GM12878 (cell line): ENCODE data around the gene CCNB1. TPM values are rescaled to one million over a fixed set of nuclear protein-coding genes. Genes with fewer than 3 reads are reported as not detected.

Source experiments
- ATF2 ChIP-seq: IDR thresholded peaks from 2 replicates; pipeline ENCODE4 v1.6.1; 2012; ENCODE audit warnings: low read length, inconsistent platforms
- BHLHE40 ChIP-seq, 2 experiments: fragments of 450-650 bp in 1 of 2; IDR thresholded peaks; 2 replicates each; pipeline ENCODE4 v1.6.1; 2011 to 2017; ENCODE audit warnings: low read depth in 2 of 2, borderline replicate concordance in 1 of 2, improper control_type of control experiment in 1 of 2, low read length in 1 of 2, mild to moderate bottlenecking in 1 of 2
- BMI1 ChIP-seq: fragments of 450-650 bp; IDR thresholded peaks from 2 replicates; pipeline ENCODE4 v1.6.1; 2016; ENCODE audit warnings: mild to moderate bottlenecking, moderate library complexity, borderline replicate concordance
- FOS ChIP-seq: IDR thresholded peaks from 3 replicates; pipeline ENCODE4 v1.6.1; 2011; ENCODE audit warnings: borderline replicate concordance; ENCODE audit not compliant: insufficient read length; ENCODE audit errors: extremely low read depth
- GATAD2B ChIP-seq: fragments of 450-650 bp; conservative IDR thresholded peaks from 2 replicates; pipeline ENCODE4 v1.6.1; 2017; ENCODE audit warnings: low read depth, mild to moderate bottlenecking, moderate library complexity
- HCFC1 ChIP-seq: fragments of 150-350 bp; IDR thresholded peaks from 2 replicates; pipeline ENCODE4 v1.6.1; 2014; ENCODE audit warnings: low read length
- HDAC2 ChIP-seq: fragments of 200-600 bp; sonication (generic); IDR thresholded peaks from 2 replicates; pipeline ENCODE4 v1.6.1; 2017
- HDAC6 ChIP-seq: fragments of 200-600 bp; sonication (generic); IDR thresholded peaks from one replicate; pipeline ENCODE4 v1.8.0; 2017; ENCODE audit warnings: antibody characterized with exemption; ENCODE audit not compliant: unreplicated experiment
- IKZF1 ChIP-seq: fragments of 450-650 bp; conservative IDR thresholded peaks from 2 replicates; pipeline ENCODE4 v1.6.1; 2017; ENCODE audit warnings: antibody characterized with exemption, mild to moderate bottlenecking
- IRF4 ChIP-seq: IDR thresholded peaks from 2 replicates; pipeline ENCODE4 v1.6.1; 2011; ENCODE audit warnings: low read depth, low read length
- MYB ChIP-seq: fragments of 150-350 bp; IDR thresholded peaks from 2 replicates; pipeline ENCODE4 v1.6.1; 2014; ENCODE audit warnings: mild to moderate bottlenecking, low read depth, low read length, borderline replicate concordance
- NFYB ChIP-seq: IDR thresholded peaks from 2 replicates; pipeline ENCODE4 v1.6.1; 2011; ENCODE audit warnings: low read depth, mild to moderate bottlenecking, low read length, improper control_type of control experiment, moderate library complexity; ENCODE audit not compliant: insufficient read depth
- PAX8 ChIP-seq: fragments of 450-650 bp; IDR thresholded peaks from 2 replicates; pipeline ENCODE4 v1.6.1; 2017; ENCODE audit warnings: mild to moderate bottlenecking, moderate library complexity
- POLR2AphosphoS5 ChIP-seq: IDR thresholded peaks from 2 replicates; pipeline ENCODE4 v1.6.1; 2011; ENCODE audit warnings: mild to moderate bottlenecking, low read length, inconsistent platforms
- POU2F2 ChIP-seq: IDR thresholded peaks from 3 replicates; pipeline ENCODE4 v1.6.1; 2011; ENCODE audit warnings: low read depth, mild to moderate bottlenecking, low read length, borderline replicate concordance
- RAD21 ChIP-seq: IDR thresholded peaks from 2 replicates; pipeline ENCODE4 v1.6.1; 2011; ENCODE audit warnings: mild to moderate bottlenecking, low read depth, low read length, moderate library complexity; ENCODE audit not compliant: insufficient read depth
- SKIL ChIP-seq: fragments of 450-650 bp; IDR thresholded peaks from 2 replicates; pipeline ENCODE4 v1.6.1; 2017; ENCODE audit warnings: mild to moderate bottlenecking, low read depth, inconsistent platforms; ENCODE audit not compliant: poor library complexity, severe bottlenecking
- SP1 ChIP-seq: IDR thresholded peaks from one replicate; pipeline ENCODE4 v1.6.1; 2011; ENCODE audit warnings: low read depth, low read length
- WRNIP1 ChIP-seq: IDR thresholded peaks from 2 replicates; pipeline ENCODE4 v1.6.1; 2011; ENCODE audit warnings: low read depth, low read length, improper control_type of control experiment, borderline replicate concordance
- ZNF207 ChIP-seq: fragments of 450-650 bp; IDR thresholded peaks from 2 replicates; pipeline ENCODE4 v1.6.1; 2014; ENCODE audit warnings: antibody characterized with exemption, mild to moderate bottlenecking, borderline replicate concordance
- ZNF217 ChIP-seq: fragments of 450-650 bp; IDR thresholded peaks from 2 replicates; pipeline ENCODE4 v1.6.1; 2017; ENCODE audit warnings: antibody characterized with exemption, mild to moderate bottlenecking
- ZZZ3 ChIP-seq: IDR thresholded peaks from 2 replicates; pipeline ENCODE4 v1.6.1; 2011; ENCODE audit warnings: low read depth; ENCODE audit not compliant: control insufficient read depth, insufficient read length
- polyA plus RNA-seq, 11 experiments: library from polyadenylated mRNA; depleted of rRNA in 4 of 11; unstranded in 6 of 11; stranded (reverse) in 5 of 11; fragments of >200 nt; fragmentation: Nextera tagmentation in 4 of 11; fragmentation: Illumina TruSeq in 1 of 11; extraction: Ambion mirVana in 4 of 11; extraction: Trizol in 1 of 11; gene quantifications; 1 replicate in 1 of 11; 2 replicates in 10 of 11; pipeline versions ENCODE4 v1.2.1 to v1.2.3, GENCODE V29; 2011 to 2016; ENCODE audit warnings: inconsistent platforms in 2 of 11, missing spikeins in 2 of 11, low read depth in 1 of 11
- total RNA-seq, 4 experiments: library from RNA; depleted of rRNA in 3 of 4; stranded (reverse); fragments of >200 nt in 3 of 4; fragmentation: Illumina TruSeq in 1 of 4; extraction: Trizol in 1 of 4; gene quantifications; 2 replicates each; pipeline versions ENCODE4 v1.2.1 to v1.2.3, GENCODE V29; 2013 to 2021
- TF ChIP-seq, protein P1 (sequence below): fragments of 450-650 bp; IDR thresholded peaks from 2 replicates; pipeline ENCODE4 v1.6.1; 2017; ENCODE audit warnings: low read depth, mild to moderate bottlenecking, moderate library complexity
- TF ChIP-seq, protein P2 (sequence below): IDR thresholded peaks from 2 replicates; pipeline ENCODE4 v1.6.1; 2011; ENCODE audit warnings: low read depth, mild to moderate bottlenecking, low read length, moderate library complexity, borderline replicate concordance; ENCODE audit errors: extremely low read depth

The CCNB1 gene
- total and polyA plus RNA-seq, 10 of the 15 experiments (the other 5 are each of a cell fraction or from before 2014, with no cell fraction given), result 148 to 403 (median 210) TPM

DNA sequence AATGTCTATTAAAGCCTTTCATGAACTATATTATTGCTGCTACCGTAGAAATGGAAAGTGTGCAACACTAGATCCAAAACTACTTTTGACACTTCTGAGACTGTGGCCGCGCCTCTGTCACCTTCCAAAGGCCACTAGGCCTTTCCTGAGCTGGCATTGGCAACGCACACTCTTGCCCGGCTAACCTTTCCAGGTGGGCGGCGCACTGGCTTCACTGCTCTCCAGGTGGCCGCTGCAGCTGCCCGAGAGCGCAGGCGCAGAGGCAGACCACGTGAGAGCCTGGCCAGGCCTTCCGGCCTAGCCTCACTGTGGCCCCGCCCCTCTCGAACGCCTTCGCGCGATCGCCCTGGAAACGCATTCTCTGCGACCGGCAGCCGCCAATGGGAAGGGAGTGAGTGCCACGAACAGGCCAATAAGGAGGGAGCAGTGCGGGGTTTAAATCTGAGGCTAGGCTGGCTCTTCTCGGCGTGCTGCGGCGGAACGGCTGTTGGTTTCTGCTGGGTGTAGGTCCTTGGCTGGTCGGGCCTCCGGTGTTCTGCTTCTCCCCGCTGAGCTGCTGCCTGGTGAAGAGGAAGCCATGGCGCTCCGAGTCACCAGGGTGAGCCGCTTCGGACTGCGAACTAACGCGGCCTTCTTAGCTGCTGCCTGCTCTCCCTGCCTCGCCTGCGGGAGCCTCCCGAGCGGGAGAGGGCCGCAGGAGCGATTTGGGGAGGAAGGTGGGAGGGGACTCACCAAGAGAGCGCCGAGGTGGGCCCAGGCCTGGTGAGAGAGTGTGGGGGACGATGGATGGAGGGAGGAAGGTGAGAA lies at the start of gene CCNB1 (continued):
- TF ChIP-seq BHLHE40 (IDR thresholded peaks at IDR 0.05; ENCODE audit: borderline replicate concordance in 1 of 2, low read depth in 2 of 2, low read length in 1 of 2) (peak in 1 of 2 experiments; percentile 72; a peak in 2 of 4 replicates), HDAC6 (no peak), RAD21 (no peak), BMI1 (peak; percentile 83; the same call in 1 of the 2 replicates), ZZZ3 (no peak), NFYB (peak; percentile 100), ZNF207 (peak; percentile 58; the same call in 1 of the 2 replicates), HCFC1 (no peak; the same call in 1 of the 2 replicates), ZNF217 (no peak), SKIL (no peak), IKZF1 (0 out of 2 replicates have a peak, but pooled peaks have one; percentile 45), POU2F2 (peak; percentile 44; the same call in 1 of the 3 replicates), HDAC2 (no peak), MYB (no peak), POLR2AphosphoS5 (peak; percentile 71; the same call in 1 of the 2 replicates), ATF2 (no peak), WRNIP1 (0 out of 2 replicates have a peak, but pooled peaks have one; percentile 10), GATAD2B (peak; percentile 70), FOS (peak; percentile 65), PAX8 (no peak), SP1 (peak; percentile 94), IRF4 (no peak)
- TF ChIP-seq, protein P1, sequence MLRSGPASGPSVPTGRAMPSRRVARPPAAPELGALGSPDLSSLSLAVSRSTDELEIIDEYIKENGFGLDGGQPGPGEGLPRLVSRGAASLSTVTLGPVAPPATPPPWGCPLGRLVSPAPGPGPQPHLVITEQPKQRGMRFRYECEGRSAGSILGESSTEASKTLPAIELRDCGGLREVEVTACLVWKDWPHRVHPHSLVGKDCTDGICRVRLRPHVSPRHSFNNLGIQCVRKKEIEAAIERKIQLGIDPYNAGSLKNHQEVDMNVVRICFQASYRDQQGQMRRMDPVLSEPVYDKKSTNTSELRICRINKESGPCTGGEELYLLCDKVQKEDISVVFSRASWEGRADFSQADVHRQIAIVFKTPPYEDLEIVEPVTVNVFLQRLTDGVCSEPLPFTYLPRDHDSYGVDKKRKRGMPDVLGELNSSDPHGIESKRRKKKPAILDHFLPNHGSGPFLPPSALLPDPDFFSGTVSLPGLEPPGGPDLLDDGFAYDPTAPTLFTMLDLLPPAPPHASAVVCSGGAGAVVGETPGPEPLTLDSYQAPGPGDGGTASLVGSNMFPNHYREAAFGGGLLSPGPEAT, result no peak
- TF ChIP-seq, protein P2, sequence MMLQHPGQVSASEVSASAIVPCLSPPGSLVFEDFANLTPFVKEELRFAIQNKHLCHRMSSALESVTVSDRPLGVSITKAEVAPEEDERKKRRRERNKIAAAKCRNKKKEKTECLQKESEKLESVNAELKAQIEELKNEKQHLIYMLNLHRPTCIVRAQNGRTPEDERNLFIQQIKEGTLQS, result 0 out of 2 replicates have a peak, but pooled peaks have one; percentile 42
